ENCODE measurements around the gene DYNC1H1. TPM values are rescaled to one million over a fixed set of nuclear protein-coding genes. Genes with fewer than 3 reads are reported as not detected.

DYNC1H1 gene
- polyA plus RNA-seq, 1 donor (not counting 4 experiments of a cell fraction or from before 2014, with no cell fraction given) = 166 TPM

DNA sequence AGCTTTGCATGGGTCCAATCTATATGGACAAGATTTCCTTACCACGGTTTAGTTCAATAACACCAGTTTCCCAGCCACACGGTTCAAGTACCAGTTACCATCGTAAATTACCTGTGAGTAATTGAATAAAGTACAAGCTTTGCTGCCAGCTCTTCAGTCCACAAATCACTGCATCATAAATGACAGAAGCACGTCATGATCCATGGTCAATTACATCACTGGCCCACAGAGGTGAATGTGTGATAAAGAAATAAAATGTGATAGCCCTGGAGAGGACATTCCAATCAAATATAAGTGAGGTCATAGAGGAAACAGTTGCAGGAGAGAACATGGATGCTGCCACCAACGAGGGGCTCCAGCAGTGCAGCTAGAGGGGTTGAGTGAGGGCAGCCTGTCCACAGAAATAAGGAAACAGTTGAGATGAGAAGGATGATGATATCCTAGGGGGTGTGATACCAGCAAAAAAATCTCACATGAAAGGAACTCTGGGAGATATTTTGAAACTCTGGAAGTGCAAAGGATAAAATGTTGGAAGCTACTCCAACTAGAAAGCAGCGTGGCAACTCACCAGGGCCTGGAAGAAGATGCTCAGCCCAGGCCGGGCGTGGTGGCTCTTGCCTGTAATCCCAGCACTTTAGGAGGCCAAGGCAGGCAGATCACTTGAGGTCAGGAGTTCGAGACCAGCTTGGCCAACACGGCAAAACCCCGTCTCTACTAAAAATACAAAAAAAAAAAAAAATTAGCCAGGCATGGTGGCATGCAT is 5.8 kb upstream of the DYNC1H1 start:
- H3K4me2 ChIP-seq (ENCODE audit: control insufficient read depth, extremely low read depth, insufficient read depth, low read depth, low read length) = no peak overlapping the region
- FAIRE-seq (no peak), DNase-seq (ENCODE audit: low read depth, low spot score) (no peak)
- H3K27ac ChIP-seq (ENCODE audit: control insufficient read depth, insufficient read depth, low read length) = no peak overlapping the region
- peaks cover 3% of the 10 kb centered on the region for H3K9me1 ChIP-seq (ENCODE audit: control insufficient read depth, extremely low read depth, insufficient read depth, low read length)
- H2AFZ ChIP-seq (ENCODE audit: control insufficient read depth, low read length) = no peak overlapping the region
- H3K4me1 ChIP-seq (ENCODE audit: control insufficient read depth, extremely low read depth, insufficient read depth, low read length) = peaks cover 17% of the 10 kb centered on the region
- no peaks in the 10 kb centered on the region for H4K20me1 ChIP-seq (ENCODE audit: control insufficient read depth, extremely low read depth, insufficient read depth, low read length)
- H3K9ac ChIP-seq (ENCODE audit: control insufficient read depth, extremely low read depth, insufficient read depth, low read length) = no peak overlapping the region
- H3K27me3 ChIP-seq (ENCODE audit: control insufficient read depth, extremely low read depth, insufficient read depth, low read length) = no peaks in the 10 kb centered on the region
- TF ChIP-seq, protein P1, sequence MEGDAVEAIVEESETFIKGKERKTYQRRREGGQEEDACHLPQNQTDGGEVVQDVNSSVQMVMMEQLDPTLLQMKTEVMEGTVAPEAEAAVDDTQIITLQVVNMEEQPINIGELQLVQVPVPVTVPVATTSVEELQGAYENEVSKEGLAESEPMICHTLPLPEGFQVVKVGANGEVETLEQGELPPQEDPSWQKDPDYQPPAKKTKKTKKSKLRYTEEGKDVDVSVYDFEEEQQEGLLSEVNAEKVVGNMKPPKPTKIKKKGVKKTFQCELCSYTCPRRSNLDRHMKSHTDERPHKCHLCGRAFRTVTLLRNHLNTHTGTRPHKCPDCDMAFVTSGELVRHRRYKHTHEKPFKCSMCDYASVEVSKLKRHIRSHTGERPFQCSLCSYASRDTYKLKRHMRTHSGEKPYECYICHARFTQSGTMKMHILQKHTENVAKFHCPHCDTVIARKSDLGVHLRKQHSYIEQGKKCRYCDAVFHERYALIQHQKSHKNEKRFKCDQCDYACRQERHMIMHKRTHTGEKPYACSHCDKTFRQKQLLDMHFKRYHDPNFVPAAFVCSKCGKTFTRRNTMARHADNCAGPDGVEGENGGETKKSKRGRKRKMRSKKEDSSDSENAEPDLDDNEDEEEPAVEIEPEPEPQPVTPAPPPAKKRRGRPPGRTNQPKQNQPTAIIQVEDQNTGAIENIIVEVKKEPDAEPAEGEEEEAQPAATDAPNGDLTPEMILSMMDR (optimal IDR thresholded peaks at IDR 0.05 in 1 of 3, IDR thresholded peaks at IDR 0.05 in 1 of 3, conservative IDR thresholded peaks at IDR 0.05 in 1 of 3; ENCODE audit: extremely low read depth in 1 of 3, insufficient read depth in 2 of 3, low read length in 3 of 3) = no peak
- TF ChIP-seq EZH2 (IDR thresholded peaks at IDR 0.05; ENCODE audit: low read length) = no peak
- H3K9me3 ChIP-seq (ENCODE audit: control insufficient read depth, low read depth, low read length) = no peaks in the 10 kb centered on the region
- H3K4me3 ChIP-seq (ENCODE audit: control insufficient read depth in 2 of 3, extremely low read depth in 1 of 3, insufficient read depth in 2 of 3, low read depth in 1 of 3, low read length in 3 of 3) = no peak overlapping the region
- H3K36me3 ChIP-seq (ENCODE audit: control insufficient read depth in 2 of 2, extremely low read depth in 1 of 2, insufficient read depth in 2 of 2, low read length in 2 of 2) = no peaks in the 10 kb centered on the region
- dilution Hi-C loops (cut with MboI; ENCODE audit: extremely low pct_ligation_motif_present, low sequenced_read_pairs) = no loop called here
- H3K79me2 ChIP-seq (ENCODE audit: control insufficient read depth, insufficient read depth, low read length) = no peaks in the 10 kb centered on the region

GRCh38 chr14:101959277-101959676 is 5.1 kb upstream of the DYNC1H1 start:
- no peaks in the 10 kb centered on the region for H3K27me3 ChIP-seq (ENCODE audit: control insufficient read depth, extremely low read depth, insufficient read depth, low read length)
- no peak overlapping the region for H3K4me3 ChIP-seq (ENCODE audit: control insufficient read depth in 2 of 3, extremely low read depth in 1 of 3, insufficient read depth in 2 of 3, low read depth in 1 of 3, low read length in 3 of 3)
- H4K20me1 ChIP-seq (ENCODE audit: control insufficient read depth, extremely low read depth, insufficient read depth, low read length) = no peaks in the 10 kb centered on the region
- no peak overlapping the region for H2AFZ ChIP-seq (ENCODE audit: control insufficient read depth, low read length)
- peaks cover 20% of the 10 kb centered on the region for H3K4me1 ChIP-seq (ENCODE audit: control insufficient read depth, extremely low read depth, insufficient read depth, low read length)
- FAIRE-seq (no peak), DNase-seq (ENCODE audit: low read depth, low spot score) (no peak)
- H3K4me2 ChIP-seq (ENCODE audit: control insufficient read depth, extremely low read depth, insufficient read depth, low read depth, low read length) = no peak overlapping the region
- no peak overlapping the region for H3K27ac ChIP-seq (ENCODE audit: control insufficient read depth, insufficient read depth, low read length)
- peaks cover 3% of the 10 kb centered on the region for H3K9me1 ChIP-seq (ENCODE audit: control insufficient read depth, extremely low read depth, insufficient read depth, low read length)
- dilution Hi-C loops (cut with MboI; ENCODE audit: extremely low pct_ligation_motif_present, low sequenced_read_pairs) = no loop called here
- H3K9ac ChIP-seq (ENCODE audit: control insufficient read depth, extremely low read depth, insufficient read depth, low read length) = no peak overlapping the region
- TF ChIP-seq EZH2 (IDR thresholded peaks at IDR 0.05; ENCODE audit: low read length) = no peak
- TF ChIP-seq, protein P1 (optimal IDR thresholded peaks at IDR 0.05 in 1 of 3, IDR thresholded peaks at IDR 0.05 in 1 of 3, conservative IDR thresholded peaks at IDR 0.05 in 1 of 3; ENCODE audit: extremely low read depth in 1 of 3, insufficient read depth in 2 of 3, low read length in 3 of 3) = no peak
- no peaks in the 10 kb centered on the region for H3K9me3 ChIP-seq (ENCODE audit: control insufficient read depth, low read depth, low read length)
- H3K36me3 ChIP-seq (ENCODE audit: control insufficient read depth in 2 of 2, extremely low read depth in 1 of 2, insufficient read depth in 2 of 2, low read length in 2 of 2) = no peaks in the 10 kb centered on the region
- no peaks in the 10 kb centered on the region for H3K79me2 ChIP-seq (ENCODE audit: control insufficient read depth, insufficient read depth, low read length)
